HCT116 (cell line): ENCODE data around the gene SNX15. TPM values are rescaled to one million over a fixed set of nuclear protein-coding genes. Genes with fewer than 3 reads are reported as not detected.

ENCODE experiments used
- ATAC-seq: fragments of 200-7000 bp; cut with Tn5 transposase; 2 replicates; pipeline ENCODE4 v1.9.1; 2020; ENCODE audit warnings: mild to moderate bottlenecking, moderate library complexity
- BruUV-seq: library from RNA; stranded (reverse); fragments of 400-500 nt; replicated peaks from 2 replicates; lab custom pipeline; 2021; lab: Mats Ljungman, UMichigan
- CTCF ChIA-PET: fragments of 300-600 bp; sonication (Branson Sonifier 250); formaldehyde crosslinking; loops from one replicate; lab custom pipeline; 2021; ENCODE audit warnings: antibody characterized with exemption; lab: Charles Lee
- POLR2A ChIA-PET: fragments of 300-600, 350-600 bp; sonication (Branson Sonifier 250); formaldehyde crosslinking; loops from one replicate; lab custom pipeline; 2021; ENCODE audit warnings: antibody characterized with exemption; lab: Charles Lee
- RAD21 ChIA-PET, 2 experiments: fragments of 300-600 bp; sonication (Branson Sonifier 250); formaldehyde crosslinking; loops; one replicate each; lab custom pipeline; 2023; ENCODE audit warnings: low total read pairs in 2 of 2; ENCODE audit not compliant: uncharacterized antibody in 2 of 2, unreplicated experiment in 2 of 2, low non-redundant PET in 1 of 2; lab: Charles Lee
- DNase-seq: peaks from one replicate; pipeline ENCODE4 v3.0.0-alpha.2; 2010; ENCODE audit warnings: low read depth, low spot score
- H2AFZ ChIP-seq: fragments of 200-600 bp; shearing (Covaris generic), sonication (generic); 2 replicates; pipeline ENCODE4 v1.6.1; 2017; ENCODE audit warnings: low read depth, mixed run types, mixed read lengths, antibody characterized with exemption, low read length; ENCODE audit not compliant: poor library complexity, severe bottlenecking
- H3K27ac ChIP-seq: 2 replicates; pipeline ENCODE4 v1.5.1; 2012; ENCODE audit warnings: low read depth, low read length
- H3K27me3 ChIP-seq: fragments of 200-600 bp; sonication (generic); 2 replicates; pipeline ENCODE4 v1.6.1; 2016; ENCODE audit warnings: mixed run types, low read length, mixed read lengths; ENCODE audit not compliant: insufficient read depth
- H3K36me3 ChIP-seq, 2 experiments: fragments of 200-500 bp in 1 of 2; fragments of 200-600 bp in 1 of 2; sonication (Bioruptor generic) in 1 of 2; sonication (generic) in 1 of 2; 2 replicates each; pipeline versions ENCODE4 v1.5.1 to v1.6.1; 2014 to 2016; ENCODE audit warnings: low read length in 2 of 2, inconsistent platforms in 1 of 2, mixed read lengths in 1 of 2, mixed run types in 1 of 2; ENCODE audit not compliant: insufficient read depth in 2 of 2, control insufficient read depth in 1 of 2
- H3K4me1 ChIP-seq, 2 experiments: fragments of 200-600 bp in 1 of 2; sonication (generic) in 1 of 2; 2 replicates each; pipeline versions ENCODE4 v1.5.1 to v1.6.1; 2012 to 2017; ENCODE audit warnings: low read length in 2 of 2, inconsistent platforms in 1 of 2, mild to moderate bottlenecking in 1 of 2, mixed read lengths in 1 of 2, mixed run types in 1 of 2, moderate library complexity in 1 of 2; ENCODE audit not compliant: insufficient read depth in 2 of 2, control insufficient read depth in 1 of 2
- H3K4me2 ChIP-seq: fragments of 200-600 bp; sonication (generic); 2 replicates; pipeline ENCODE4 v1.6.1; 2017; ENCODE audit warnings: mixed run types, low read length, mixed read lengths
- H3K4me3 ChIP-seq, 2 experiments: fragments of 200-600 bp in 1 of 2; sonication (generic) in 1 of 2; replicated peaks in 1 of 2; 2 replicates each; pipeline ENCODE4 v1.5.1; 2011 to 2016; ENCODE audit warnings: low read length in 2 of 2, control low read depth in 1 of 2, low read depth in 1 of 2, mild to moderate bottlenecking in 1 of 2, mixed read lengths in 1 of 2, mixed run types in 1 of 2
- H3K79me2 ChIP-seq: fragments of 200-600 bp; sonication (generic); 2 replicates; pipeline ENCODE4 v1.6.1; 2017; ENCODE audit warnings: mild to moderate bottlenecking, mixed run types, low read length, moderate library complexity, mixed read lengths; ENCODE audit not compliant: insufficient read depth
- H3K9ac ChIP-seq: fragments of 200-600 bp; sonication (generic); 2 replicates; pipeline ENCODE4 v1.6.1; 2016; ENCODE audit warnings: low read length, mixed read lengths
- H3K9me2 ChIP-seq: fragments of 200-600 bp; sonication (generic), shearing (Covaris generic); 2 replicates; pipeline ENCODE4 v1.6.1; 2017; ENCODE audit warnings: mixed run types, mild to moderate bottlenecking, moderate library complexity; ENCODE audit not compliant: insufficient read depth
- H3K9me3 ChIP-seq, 2 experiments: fragments of 200-500 bp in 1 of 2; fragments of 200-600 bp in 1 of 2; sonication (Bioruptor generic) in 1 of 2; sonication (generic) in 1 of 2; 2 replicates each; pipeline ENCODE4 v1.6.1; 2014 to 2017; ENCODE audit warnings: low read length in 2 of 2, mixed read lengths in 2 of 2, inconsistent platforms in 1 of 2, low read depth in 1 of 2, mild to moderate bottlenecking in 1 of 2, mixed run types in 1 of 2, moderate library complexity in 1 of 2; ENCODE audit not compliant: control insufficient read depth in 1 of 2, insufficient read depth in 1 of 2
- H4K20me1 ChIP-seq: fragments of 200-600 bp; sonication (generic), shearing (Covaris generic); 2 replicates; pipeline ENCODE4 v1.6.1; 2017; ENCODE audit warnings: mixed run types, mild to moderate bottlenecking, moderate library complexity; ENCODE audit not compliant: insufficient read depth
- CBX3 ChIP-seq: IDR thresholded peaks from 2 replicates; pipeline ENCODE4 v1.6.1; 2012; ENCODE audit warnings: low read depth
- CEBPB ChIP-seq: IDR thresholded peaks from 2 replicates; pipeline ENCODE4 v1.6.1; 2012; ENCODE audit warnings: low read depth
- CTCF ChIP-seq, 3 experiments: fragments of 200-600 bp in 1 of 3; sonication (generic) in 1 of 3; IDR thresholded peaks in 2 of 3; conservative IDR thresholded peaks in 1 of 3; 2 replicates each; pipeline ENCODE4 v1.5.1; 2012 to 2017; ENCODE audit warnings: low read depth in 2 of 3, low read length in 2 of 3, antibody characterized with exemption in 1 of 3, borderline replicate concordance in 1 of 3, control low read depth in 1 of 3, mild to moderate bottlenecking in 1 of 3, mixed read lengths in 1 of 3, mixed run types in 1 of 3, moderate library complexity in 1 of 3; ENCODE audit not compliant: insufficient read depth in 1 of 3
- EGR1 ChIP-seq: IDR thresholded peaks from 2 replicates; pipeline ENCODE4 v1.6.1; 2012; ENCODE audit warnings: low read depth
- ELF1 ChIP-seq: IDR thresholded peaks from 2 replicates; pipeline ENCODE4 v1.6.1; 2012; ENCODE audit warnings: low read depth, borderline replicate concordance
- EZH2phosphoT487 ChIP-seq: fragments of 200-600 bp; IDR thresholded peaks from 2 replicates; pipeline ENCODE4 v1.6.1; 2018; ENCODE audit warnings: antibody characterized with exemption, borderline replicate concordance
- FOSL1 ChIP-seq: IDR thresholded peaks from 2 replicates; pipeline ENCODE4 v1.6.1; 2012; ENCODE audit warnings: low read depth
- POLR2A ChIP-seq: IDR thresholded peaks from 2 replicates; pipeline ENCODE4 v1.7.0; 2011; ENCODE audit warnings: borderline replicate concordance; ENCODE audit not compliant: insufficient read depth, insufficient read length; ENCODE audit errors: extremely low read depth
- POLR2AphosphoS5 ChIP-seq: IDR thresholded peaks from 2 replicates; pipeline ENCODE4 v1.6.1; 2011; ENCODE audit warnings: mild to moderate bottlenecking, low read depth, low read length, moderate library complexity
- RAD21 ChIP-seq: IDR thresholded peaks from 2 replicates; pipeline ENCODE4 v1.6.1; 2012; ENCODE audit warnings: low read depth, mild to moderate bottlenecking
- REST ChIP-seq: IDR thresholded peaks from 2 replicates; pipeline ENCODE4 v1.6.1; 2012; ENCODE audit warnings: low read depth
- SIN3A ChIP-seq: IDR thresholded peaks from 2 replicates; pipeline ENCODE4 v1.6.1; 2012; ENCODE audit warnings: low read depth
- SP1 ChIP-seq: IDR thresholded peaks from 2 replicates; pipeline ENCODE4 v1.6.1; 2012; ENCODE audit warnings: low read depth
- TCF7L2 ChIP-seq: IDR thresholded peaks from 2 replicates; pipeline ENCODE4 v1.7.0; 2011; ENCODE audit warnings: borderline replicate concordance, inconsistent platforms; ENCODE audit not compliant: insufficient read depth, insufficient read length; ENCODE audit errors: extremely low read depth
- YY1 ChIP-seq: IDR thresholded peaks from 2 replicates; pipeline ENCODE4 v1.6.1; 2011; ENCODE audit warnings: low read length, low read depth, moderate library complexity, mild to moderate bottlenecking; ENCODE audit not compliant: insufficient replicate concordance; ENCODE audit errors: extremely low read depth
- ZFX ChIP-seq: fragments of 450-650 bp; IDR thresholded peaks from 2 replicates; pipeline ENCODE4 v1.6.1; 2017
- ZNF274 ChIP-seq: fragments of 200-500 bp; sonication (Bioruptor generic); IDR thresholded peaks from 2 replicates; pipeline ENCODE4 v1.6.1; 2014; ENCODE audit warnings: mild to moderate bottlenecking, low read depth, low read length, inconsistent platforms
- intact Hi-C: fragments of 100-400 bp; cut with micrococcal nuclease; formaldehyde crosslinking; loops from 2 replicates; pipeline ENCODE4 v1.10.0; 2022
- total RNA-seq: library from RNA; stranded (reverse); gene quantifications from one replicate; pipeline ENCODE4 v1.2.1, GENCODE V29; 2021; ENCODE audit not compliant: unreplicated experiment
- TF ChIP-seq, protein P1 (sequence below): IDR thresholded peaks from 2 replicates; pipeline ENCODE4 v1.6.1; 2012
- TF ChIP-seq, protein P2 (sequence below): IDR thresholded peaks from 2 replicates; pipeline ENCODE4 v1.6.1; 2012

Gene SNX15
- total RNA-seq, 1 experiment from 2014 or later = 16.8 TPM

GRCh38 chr11:65083834-65084597 lies 56.8 kb downstream of the SNX15 start, which contains the start of the genes CDCA5 and ZFPL1:
CDCA5 (minus strand) TSS chr11:65084040; CDS start chr11:65083978, 62 bp downstream.
ZFPL1 (plus strand) TSS chr11:65084222; CDS start chr11:65084699, 477 bp downstream.
- CTCF ChIA-PET = no interaction called here
- Histone ChIP-seq H3K27ac (peak within 1 kb of the TSS; percentile 82), H3K4me3 (peak within 1 kb of the TSS; percentile 86 to 98), H3K79me2 (peaks cover 50% of the 10 kb centered on the region), H3K9me3 (no peaks in the 10 kb centered on the region), H3K9ac (peak within 1 kb of the TSS; percentile 98), H3K4me2 (peak within 1 kb of the TSS; percentile 82), H3K36me3 (peaks cover 8 to 41% of the 10 kb centered on the region in 2 experiments; a peak in 2 of 4 replicates), H3K27me3 (no peaks in the 10 kb centered on the region), H2AFZ (no peak within 1 kb of the TSS), H3K9me2 (no peaks in the 10 kb centered on the region), H4K20me1 (no peaks in the 10 kb centered on the region), H3K4me1 (peaks cover 7 to 22% of the 10 kb centered on the region in 2 experiments; a peak in 3 of 4 replicates)
- intact Hi-C loops = loop anchor here (1.0 to 5.0 kb wide), 3 partner anchors 12 to 57 kb away; partner anchors contain the start of genes SAC3D1, SNX15 and VPS51
- RAD21 ChIA-PET = no interaction called here
- DNase-seq (peak; percentile 91), ATAC-seq (peak; percentile 85)
- BruUV-seq = no TSS peak
- POLR2A ChIA-PET = no interaction called here
- TF ChIP-seq RAD21 (no peak), SP1 (peak; percentile 96), REST (no peak), EGR1 (peak; percentile 81), ZFX (peak; percentile 55; the same call in 1 of the 2 replicates), SIN3A (peak; percentile 96), ELF1 (peak; percentile 99), EZH2phosphoT487 (no peak), CEBPB (no peak), POLR2A (peak; percentile 49), TCF7L2 (peak; percentile 40), CBX3 (peak; percentile 68), POLR2AphosphoS5 (peak; percentile 67), FOSL1 (no peak), CTCF (IDR thresholded peaks at IDR 0.05 in 2 of 3, conservative IDR thresholded peaks at IDR 0.05 in 1 of 3; ENCODE audit: borderline replicate concordance in 1 of 3, insufficient read depth in 1 of 3, low read depth in 2 of 3, low read length in 2 of 3) (no peak), YY1 (peak; percentile 26), ZNF274 (no peak)
- TF ChIP-seq, protein P1, sequence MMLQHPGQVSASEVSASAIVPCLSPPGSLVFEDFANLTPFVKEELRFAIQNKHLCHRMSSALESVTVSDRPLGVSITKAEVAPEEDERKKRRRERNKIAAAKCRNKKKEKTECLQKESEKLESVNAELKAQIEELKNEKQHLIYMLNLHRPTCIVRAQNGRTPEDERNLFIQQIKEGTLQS = no peak
- TF ChIP-seq, protein P2, sequence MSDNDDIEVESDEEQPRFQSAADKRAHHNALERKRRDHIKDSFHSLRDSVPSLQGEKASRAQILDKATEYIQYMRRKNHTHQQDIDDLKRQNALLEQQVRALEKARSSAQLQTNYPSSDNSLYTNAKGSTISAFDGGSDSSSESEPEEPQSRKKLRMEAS = peak; percentile 86
